Parathyroid adenoma (tissue), 2 donors: ENCODE data around the gene ATRN.

ENCODE experiments used
- H2AFZ ChIP-seq: fragments of 300-600 bp; sonication (generic); one replicate; pipeline ENCODE4 v1.7.0; 2017; ENCODE audit warnings: antibody characterized with exemption, mild to moderate bottlenecking
- H3K27ac ChIP-seq: fragments of 300-600 bp; sonication (generic); one replicate; pipeline ENCODE4 v1.7.0; 2017
- H3K27me3 ChIP-seq: fragments of 300-600 bp; sonication (generic); one replicate; pipeline ENCODE4 v1.7.0; 2017; ENCODE audit warnings: low read length; ENCODE audit not compliant: control insufficient read depth, insufficient read depth
- H3K36me3 ChIP-seq: fragments of 300-600 bp; sonication (generic); one replicate; pipeline ENCODE4 v1.7.0; 2017; ENCODE audit warnings: low read length; ENCODE audit not compliant: control insufficient read depth, insufficient read depth
- H3K4me1 ChIP-seq: fragments of 300-600 bp; sonication (generic); one replicate; pipeline ENCODE4 v1.7.0; 2017; ENCODE audit warnings: control low read depth
- H3K4me2 ChIP-seq: fragments of 300-600 bp; sonication (generic); one replicate; pipeline ENCODE4 v1.7.0; 2017; ENCODE audit warnings: low read length
- H3K4me3 ChIP-seq: fragments of 300-600 bp; sonication (generic); one replicate; pipeline ENCODE4 v1.7.0; 2017; ENCODE audit warnings: low read depth, low read length
- H3K79me2 ChIP-seq: fragments of 300-600 bp; sonication (generic); one replicate; pipeline ENCODE4 v1.7.0; 2017; ENCODE audit warnings: control low read depth
- H3K9ac ChIP-seq: fragments of 300-600 bp; sonication (generic); one replicate; pipeline ENCODE4 v1.7.0; 2017; ENCODE audit warnings: mild to moderate bottlenecking
- H3K9me3 ChIP-seq: fragments of 300-600 bp; sonication (generic); one replicate; pipeline ENCODE4 v1.7.0; 2017; ENCODE audit warnings: low read length; ENCODE audit not compliant: control insufficient read depth
- CTCF ChIP-seq: fragments of 300-600 bp; sonication (generic); IDR thresholded peaks from one replicate; pipeline ENCODE4 v1.7.0; 2017; ENCODE audit warnings: antibody characterized with exemption, mild to moderate bottlenecking
- donor health status: primary hyperparathyroidism.

The ATRN gene

GRCh38 chr20:3645309-3646066, 174.7 kb downstream of the ATRN start:
- Histone ChIP-seq H3K27ac (no peak overlapping the region), H3K4me1 (no peaks in the 10 kb centered on the region), H3K27me3 (no peaks in the 10 kb centered on the region), H3K36me3 (no peaks in the 10 kb centered on the region), H3K4me2 (no peak overlapping the region), H3K9ac (no peak overlapping the region), H2AFZ (no peak overlapping the region), H3K79me2 (no peaks in the 10 kb centered on the region), H3K9me3 (no peaks in the 10 kb centered on the region), H3K4me3 (no peak overlapping the region)
- no peak for TF ChIP-seq CTCF

- no peaks in the 10 kb centered on the region for H3K36me3 ChIP-seq
- H3K4me2 ChIP-seq: no peak overlapping the region
- no peaks in the 10 kb centered on the region for H3K27me3 ChIP-seq
- H3K9ac ChIP-seq: no peak overlapping the region
- no peak overlapping the region for H2AFZ ChIP-seq
- H3K4me1 ChIP-seq: no peaks in the 10 kb centered on the region
- no peak overlapping the region for H3K4me3 ChIP-seq
- H3K79me2 ChIP-seq: no peaks in the 10 kb centered on the region
- H3K9me3 ChIP-seq: no peaks in the 10 kb centered on the region
- no peak overlapping the region for H3K27ac ChIP-seq
- no peak for TF ChIP-seq CTCF
These were observed 175.2 kb downstream of the ATRN start for GRCh38 chr20:3646067-3646440.

GRCh38 chr20:3646651-3647050, 175.8 kb downstream of the ATRN start:
- no peak for TF ChIP-seq CTCF
- H3K36me3 ChIP-seq: no peaks in the 10 kb centered on the region

GRCh38 chr20:3647473-3647872, 176.7 kb downstream of the ATRN start:
- no peaks in the 10 kb centered on the region for H3K27me3 ChIP-seq
- no peak overlapping the region for H2AFZ ChIP-seq
- H3K4me1 ChIP-seq: no peaks in the 10 kb centered on the region
- TF ChIP-seq CTCF: no peak
- no peak overlapping the region for H3K4me3 ChIP-seq
- no peaks in the 10 kb centered on the region for H3K9me3 ChIP-seq
- H3K79me2 ChIP-seq: no peaks in the 10 kb centered on the region
- no peak overlapping the region for H3K4me2 ChIP-seq
- no peak overlapping the region for H3K9ac ChIP-seq
- no peaks in the 10 kb centered on the region for H3K36me3 ChIP-seq
- H3K27ac ChIP-seq: no peak overlapping the region

More at GRCh38 chr20:3646651-3647050, 175.8 kb downstream of the ATRN start:
- H3K79me2 ChIP-seq: no peaks in the 10 kb centered on the region
- H3K4me2 ChIP-seq: no peak overlapping the region
- no peak overlapping the region for H3K4me3 ChIP-seq
- no peaks in the 10 kb centered on the region for H3K9me3 ChIP-seq
- H3K4me1 ChIP-seq: no peaks in the 10 kb centered on the region
- H2AFZ ChIP-seq: no peak overlapping the region
- no peak overlapping the region for H3K9ac ChIP-seq
- no peaks in the 10 kb centered on the region for H3K27me3 ChIP-seq
- H3K27ac ChIP-seq: no peak overlapping the region

GRCh38 chr20:3648951-3649350, 178.1 kb downstream of the ATRN start:
- Histone ChIP-seq H3K27ac (no peak overlapping the region), H2AFZ (no peak overlapping the region), H3K4me2 (no peak overlapping the region), H3K4me1 (no peaks in the 10 kb centered on the region), H3K9ac (no peak overlapping the region), H3K79me2 (no peaks in the 10 kb centered on the region), H3K4me3 (no peak overlapping the region), H3K36me3 (no peaks in the 10 kb centered on the region), H3K27me3 (no peaks in the 10 kb centered on the region), H3K9me3 (no peaks in the 10 kb centered on the region)
- no peak for TF ChIP-seq CTCF
